SK-N-SH (cell line): ENCODE measurements around the gene TMEM232. TPM values are rescaled to one million over a fixed set of nuclear protein-coding genes. Genes with fewer than 3 reads are reported as not detected.

ENCODE experiments used
- CTCF ChIA-PET: fragments of 300-600, 350-600 bp; formaldehyde crosslinking; extraction: SDS; loops from one replicate; lab custom pipeline; 2021; lab: Yijun Ruan, JAX
- POLR2A ChIA-PET: fragments of 350-600 bp; sonication (Branson Sonifier 250); formaldehyde crosslinking; extraction: SDS; loops from one replicate; lab custom pipeline; 2020; ENCODE audit warnings: antibody characterized with exemption, inconsistent platforms; lab: Yijun Ruan, JAX
- DNase-seq: peaks from one replicate; pipeline ENCODE4 v3.0.0; 2012
- H2AFZ ChIP-seq: fragments of 200-600 bp; sonication (generic); 2 replicates; pipeline ENCODE4 v1.8.1; 2016; ENCODE audit warnings: antibody characterized with exemption, mild to moderate bottlenecking, low read depth
- H3F3A ChIP-seq: fragments of 200-600 bp; sonication (generic); replicated peaks from 2 replicates; pipeline ENCODE3; 2016; ENCODE audit warnings: antibody characterized with exemption, mild to moderate bottlenecking; ENCODE audit not compliant: insufficient read depth
- H3K27ac ChIP-seq, 2 experiments: fragments of 200-500 bp in 1 of 2; fragments of 200-600 bp in 1 of 2; sonication (Bioruptor generic) in 1 of 2; sonication (generic), shearing (Covaris generic) in 1 of 2; 2 replicates each; pipeline versions ENCODE4 v1.5.1 to v1.6.1; 2014 to 2016; ENCODE audit warnings: low read depth in 2 of 2, inconsistent platforms in 1 of 2, low read length in 1 of 2, mild to moderate bottlenecking in 1 of 2, mixed read lengths in 1 of 2
- H3K27me3 ChIP-seq: fragments of 200-600 bp; sonication (generic), shearing (Covaris generic); 2 replicates; pipeline ENCODE4 v1.6.1; 2016; ENCODE audit warnings: mixed run types; ENCODE audit not compliant: insufficient read depth
- H3K36me3 ChIP-seq, 2 experiments: fragments of 200-500 bp in 1 of 2; fragments of 200-600 bp in 1 of 2; sonication (Bioruptor generic) in 1 of 2; sonication (generic) in 1 of 2; replicated peaks in 1 of 2; 2 replicates each; pipeline versions ENCODE3 to v1.5.1; 2014 to 2016; ENCODE audit warnings: low read length in 1 of 2, mild to moderate bottlenecking in 1 of 2; ENCODE audit not compliant: insufficient read depth in 2 of 2, control insufficient read depth in 1 of 2
- H3K4me1 ChIP-seq, 2 experiments: fragments of 200-500 bp in 1 of 2; fragments of 200-600 bp in 1 of 2; sonication (Bioruptor generic) in 1 of 2; sonication (generic), shearing (Covaris generic) in 1 of 2; 2 replicates each; pipeline versions ENCODE4 v1.5.1 to v1.6.1; 2014 to 2016; ENCODE audit warnings: low read depth in 1 of 2, low read length in 1 of 2, mixed run types in 1 of 2; ENCODE audit not compliant: insufficient read depth in 2 of 2, control insufficient read depth in 1 of 2
- H3K4me2 ChIP-seq: fragments of 200-600 bp; sonication (generic), shearing (Covaris generic); 2 replicates; pipeline ENCODE4 v1.6.1; 2017; ENCODE audit warnings: mixed run types
- H3K4me3 ChIP-seq, 2 experiments: fragments of 200-500 bp in 1 of 2; fragments of 200-600 bp in 1 of 2; sonication (Bioruptor generic) in 1 of 2; sonication (generic), shearing (Covaris generic) in 1 of 2; 2 replicates each; pipeline versions ENCODE4 v1.5.1 to v1.8.1; 2014 to 2016; ENCODE audit warnings: low read depth in 2 of 2, inconsistent platforms in 1 of 2, low read length in 1 of 2, mild to moderate bottlenecking in 1 of 2, mixed read lengths in 1 of 2, moderate library complexity in 1 of 2
- H3K79me2 ChIP-seq: fragments of 200-600 bp; sonication (generic); 2 replicates; pipeline ENCODE4 v1.8.1; 2017; ENCODE audit warnings: mild to moderate bottlenecking; ENCODE audit not compliant: insufficient read depth
- H3K9ac ChIP-seq: fragments of 200-600 bp; sonication (generic); 2 replicates; pipeline ENCODE4 v1.6.1; 2017; ENCODE audit warnings: mixed run types
- H3K9me2 ChIP-seq: fragments of 200-600 bp; sonication (generic); 2 replicates; pipeline ENCODE4 v1.6.1; 2017; ENCODE audit warnings: mixed run types
- H3K9me3 ChIP-seq: fragments of 200-600 bp; sonication (generic); 2 replicates; pipeline ENCODE4 v1.6.1; 2017; ENCODE audit warnings: mixed run types, mild to moderate bottlenecking, moderate library complexity
- H4K20me1 ChIP-seq: fragments of 200-600 bp; sonication (generic); 2 replicates; pipeline ENCODE4 v1.6.1; 2017; ENCODE audit warnings: mild to moderate bottlenecking, mixed run types; ENCODE audit not compliant: insufficient read depth
- GATA2 ChIP-seq: sonication (generic); formaldehyde crosslinking; IDR thresholded peaks from 2 replicates; pipeline ENCODE4 v1.5.0; 2020; ENCODE audit warnings: mild to moderate bottlenecking, missing genetic modification reagents
- JUND ChIP-seq: IDR thresholded peaks from 2 replicates; pipeline ENCODE4 v1.4.0; 2012
- NFIC ChIP-seq: IDR thresholded peaks from 2 replicates; pipeline ENCODE4 v1.4.0; 2012; ENCODE audit warnings: borderline replicate concordance
- RAD21 ChIP-seq: IDR thresholded peaks from 2 replicates; pipeline ENCODE4 v1.6.1; 2012; ENCODE audit warnings: mild to moderate bottlenecking, low read length
- TCF12 ChIP-seq: IDR thresholded peaks from 2 replicates; pipeline ENCODE4 v1.4.0; 2012
- WGBS: methylation state at CpG from one replicate; pipeline ENCODE4 v1.1.6; 2017; ENCODE audit warnings: low lambda C conversion rate; 5-methylcytosine and 5-hydroxymethylcytosine counted together
- polyA plus RNA-seq, 3 experiments: library from polyadenylated mRNA; depleted of rRNA; stranded (reverse); fragments of >200 nt; gene quantifications; 2 replicates each; pipeline ENCODE4 v1.2.3, GENCODE V29; 2012
- TF ChIP-seq, protein P1 (sequence below): fragments of 150-350 bp; IDR thresholded peaks from 2 replicates; pipeline ENCODE4 v1.6.1; 2016; ENCODE audit warnings: mild to moderate bottlenecking, low read depth, low read length
- TF ChIP-seq, protein P2 (sequence below): IDR thresholded peaks from 2 replicates; pipeline ENCODE4 v1.6.1; 2012; ENCODE audit warnings: mild to moderate bottlenecking, low read depth, low read length, moderate library complexity

Gene TMEM232
- polyA plus RNA-seq, 1 of the 3 experiments (the other 2 are of a cell fraction): 0.66 TPM

DNA sequence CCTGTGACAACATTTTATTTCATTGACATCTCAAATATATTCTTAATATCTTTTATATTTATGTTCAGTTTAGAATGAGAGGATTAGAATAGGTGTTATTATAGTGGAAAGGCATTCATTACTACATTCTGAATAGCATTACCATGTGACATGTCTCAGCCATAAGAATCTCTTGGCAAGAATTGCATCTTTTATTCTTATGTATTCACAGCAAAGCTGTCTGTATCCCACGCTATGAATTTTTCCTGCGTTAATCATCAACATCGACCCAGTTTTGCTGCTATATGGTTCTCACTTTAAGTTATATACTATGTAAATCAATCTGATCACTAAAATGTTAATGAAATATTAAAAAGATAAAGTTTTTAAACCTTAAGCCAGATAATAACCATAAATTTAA is 248.6 kb downstream of the TMEM232 start:
- DNase-seq: no peak
- H3K9me3 ChIP-seq: no peaks in the 10 kb centered on the region
- no peaks in the 10 kb centered on the region for H3K36me3 ChIP-seq
- H3K4me3 ChIP-seq: no peak overlapping the region
- TF ChIP-seq RAD21 (no peak), NFIC (peak; percentile 14; the same call in 1 of the 2 replicates)
- peak overlapping the region; percentile 26; the same call in 1 of the 2 replicates for H2AFZ ChIP-seq
- no peaks in the 10 kb centered on the region for H4K20me1 ChIP-seq
- POLR2A ChIA-PET: no interaction called here
- peaks cover 0 to 6% of the 10 kb centered on the region in 2 experiments; a peak in 2 of 4 replicates for H3K4me1 ChIP-seq
- peak overlapping the region in 1 of 2 experiments; percentile 45; a peak in 1 of 4 replicates for H3K27ac ChIP-seq
- CTCF ChIA-PET: no interaction called here
- H3F3A ChIP-seq: peaks cover 12% of the 10 kb centered on the region
- no peak overlapping the region for H3K9ac ChIP-seq
- no peaks in the 10 kb centered on the region for H3K27me3 ChIP-seq
- no peaks in the 10 kb centered on the region for H3K9me2 ChIP-seq
- H3K4me2 ChIP-seq: no peak overlapping the region
- H3K79me2 ChIP-seq: no peaks in the 10 kb centered on the region
- 64% methylated on average over 3 of the region's 3 CpGs for WGBS

DNA sequence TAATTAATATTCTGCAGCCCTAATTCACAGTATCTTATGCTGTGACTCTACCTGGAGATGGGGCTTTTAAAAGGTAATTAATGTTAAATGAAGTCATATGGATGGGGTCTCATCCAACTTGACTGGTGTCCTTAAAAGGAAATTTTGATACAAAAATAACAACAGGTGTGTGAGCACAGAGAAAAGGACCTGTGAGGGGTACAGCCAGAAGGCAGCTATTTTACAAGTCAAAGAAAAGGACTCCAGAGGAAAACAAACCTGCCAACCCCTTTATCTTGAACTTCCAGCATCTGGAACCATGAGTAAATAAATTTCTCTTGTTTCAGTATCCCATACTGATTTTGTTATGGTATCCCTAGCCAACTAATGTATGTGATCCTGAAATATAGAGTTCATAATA is 250.3 kb downstream of the TMEM232 start:
- Histone ChIP-seq H3K27ac (no peak overlapping the region), H3K9me3 (peaks cover 7% of the 10 kb centered on the region; the same call in 1 of the 2 replicates), H3K36me3 (no peaks in the 10 kb centered on the region), H3K9ac (no peak overlapping the region), H3K79me2 (no peaks in the 10 kb centered on the region), H4K20me1 (no peaks in the 10 kb centered on the region), H3K27me3 (no peaks in the 10 kb centered on the region), H3K4me1 (peaks cover 0 to 6% of the 10 kb centered on the region in 2 experiments; a peak in 2 of 4 replicates), H3K9me2 (no peaks in the 10 kb centered on the region), H3F3A (peaks cover 12% of the 10 kb centered on the region), H3K4me3 (no peak overlapping the region), H3K4me2 (no peak overlapping the region), H2AFZ (no peak overlapping the region)
- CTCF ChIA-PET: no interaction called here
- TF ChIP-seq GATA2 (CRISPR knock-in tag): no peak
- TF ChIP-seq JUND: no peak
- no peak for TF ChIP-seq RAD21
- TF ChIP-seq, protein P1, sequence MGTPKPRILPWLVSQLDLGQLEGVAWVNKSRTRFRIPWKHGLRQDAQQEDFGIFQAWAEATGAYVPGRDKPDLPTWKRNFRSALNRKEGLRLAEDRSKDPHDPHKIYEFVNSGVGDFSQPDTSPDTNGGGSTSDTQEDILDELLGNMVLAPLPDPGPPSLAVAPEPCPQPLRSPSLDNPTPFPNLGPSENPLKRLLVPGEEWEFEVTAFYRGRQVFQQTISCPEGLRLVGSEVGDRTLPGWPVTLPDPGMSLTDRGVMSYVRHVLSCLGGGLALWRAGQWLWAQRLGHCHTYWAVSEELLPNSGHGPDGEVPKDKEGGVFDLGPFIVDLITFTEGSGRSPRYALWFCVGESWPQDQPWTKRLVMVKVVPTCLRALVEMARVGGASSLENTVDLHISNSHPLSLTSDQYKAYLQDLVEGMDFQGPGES: no peak
- TF ChIP-seq TCF12: no peak
- TF ChIP-seq, protein P2, sequence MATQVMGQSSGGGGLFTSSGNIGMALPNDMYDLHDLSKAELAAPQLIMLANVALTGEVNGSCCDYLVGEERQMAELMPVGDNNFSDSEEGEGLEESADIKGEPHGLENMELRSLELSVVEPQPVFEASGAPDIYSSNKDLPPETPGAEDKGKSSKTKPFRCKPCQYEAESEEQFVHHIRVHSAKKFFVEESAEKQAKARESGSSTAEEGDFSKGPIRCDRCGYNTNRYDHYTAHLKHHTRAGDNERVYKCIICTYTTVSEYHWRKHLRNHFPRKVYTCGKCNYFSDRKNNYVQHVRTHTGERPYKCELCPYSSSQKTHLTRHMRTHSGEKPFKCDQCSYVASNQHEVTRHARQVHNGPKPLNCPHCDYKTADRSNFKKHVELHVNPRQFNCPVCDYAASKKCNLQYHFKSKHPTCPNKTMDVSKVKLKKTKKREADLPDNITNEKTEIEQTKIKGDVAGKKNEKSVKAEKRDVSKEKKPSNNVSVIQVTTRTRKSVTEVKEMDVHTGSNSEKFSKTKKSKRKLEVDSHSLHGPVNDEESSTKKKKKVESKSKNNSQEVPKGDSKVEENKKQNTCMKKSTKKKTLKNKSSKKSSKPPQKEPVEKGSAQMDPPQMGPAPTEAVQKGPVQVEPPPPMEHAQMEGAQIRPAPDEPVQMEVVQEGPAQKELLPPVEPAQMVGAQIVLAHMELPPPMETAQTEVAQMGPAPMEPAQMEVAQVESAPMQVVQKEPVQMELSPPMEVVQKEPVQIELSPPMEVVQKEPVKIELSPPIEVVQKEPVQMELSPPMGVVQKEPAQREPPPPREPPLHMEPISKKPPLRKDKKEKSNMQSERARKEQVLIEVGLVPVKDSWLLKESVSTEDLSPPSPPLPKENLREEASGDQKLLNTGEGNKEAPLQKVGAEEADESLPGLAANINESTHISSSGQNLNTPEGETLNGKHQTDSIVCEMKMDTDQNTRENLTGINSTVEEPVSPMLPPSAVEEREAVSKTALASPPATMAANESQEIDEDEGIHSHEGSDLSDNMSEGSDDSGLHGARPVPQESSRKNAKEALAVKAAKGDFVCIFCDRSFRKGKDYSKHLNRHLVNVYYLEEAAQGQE: no peak
- POLR2A ChIA-PET: no interaction called here
- DNase-seq: no peak
